Brain pericyte (primary cell): ENCODE data around the gene RAD51B.
"Not testable (repeated sequence)": the region's sequence is repeated elsewhere in the genome, so short reads cannot be mapped to it uniquely, and the experiment has no call there.

ENCODE experiments used
- DNase-seq: peaks from one replicate; pipeline ENCODE4 v3.0.0-alpha.2; 2012; ENCODE audit warnings: low read depth, low spot score

The RAD51B gene

DNA sequence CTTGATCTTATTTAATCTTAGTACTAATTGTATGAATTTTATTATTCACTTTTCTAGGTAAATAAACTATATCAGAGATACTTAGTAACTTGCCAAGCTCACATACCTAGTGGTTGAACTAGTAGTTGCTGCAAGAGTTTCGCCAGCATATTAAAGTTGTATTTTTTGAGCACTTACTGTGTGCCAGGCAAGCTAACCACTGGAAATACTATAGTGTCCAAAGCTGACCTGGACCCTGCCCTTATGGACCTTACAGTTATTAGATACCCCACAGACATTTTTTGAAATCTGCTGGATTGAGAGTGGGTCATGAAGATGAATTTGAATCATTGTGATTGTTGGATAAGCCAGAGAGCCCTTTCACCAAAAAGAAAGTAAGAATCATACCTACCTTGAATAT, 125.0 kb downstream of the RAD51B start:
- no peak for DNase-seq

DNA sequence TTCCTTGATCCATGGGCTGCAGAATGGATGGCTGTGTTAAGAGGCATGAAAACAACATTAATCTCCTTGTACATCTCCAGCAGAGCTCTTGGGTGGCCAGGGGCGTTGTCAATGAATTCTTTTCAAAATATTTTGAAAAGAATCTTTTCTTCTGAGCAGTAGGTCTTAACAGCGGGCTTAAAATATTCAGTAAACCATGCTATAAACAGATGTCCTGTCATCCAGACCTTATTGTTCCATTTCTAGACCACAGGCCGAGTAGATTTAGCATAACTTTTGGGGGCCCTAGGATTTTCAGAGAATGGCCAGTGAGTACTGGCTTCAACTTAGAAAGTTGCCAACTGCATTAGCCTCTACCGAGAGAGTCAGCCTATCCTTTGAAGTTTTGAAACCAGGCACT, 130.2 kb downstream of the RAD51B start:
- DNase-seq: no peak

DNA sequence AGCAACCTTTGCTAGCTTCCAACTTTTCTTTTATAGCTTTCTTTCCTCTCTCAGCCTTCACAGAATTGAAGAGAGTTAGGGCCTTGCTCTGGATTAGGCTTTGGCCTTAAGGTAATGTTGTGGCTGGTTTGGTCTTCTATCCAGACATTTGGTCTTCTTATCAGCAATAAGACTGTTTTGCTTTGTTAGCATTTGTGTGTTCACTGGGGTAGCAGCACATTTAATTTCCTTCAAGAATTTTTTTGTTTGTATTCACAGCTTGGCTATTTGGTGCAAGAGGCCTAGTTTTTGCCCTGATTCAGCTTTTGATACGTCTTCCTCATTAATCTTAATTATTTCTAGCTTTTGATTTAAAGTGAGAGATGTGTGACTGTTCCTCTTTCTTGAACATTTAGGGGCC, 130.8 kb downstream of the RAD51B start:
- no peak for DNase-seq

DNA sequence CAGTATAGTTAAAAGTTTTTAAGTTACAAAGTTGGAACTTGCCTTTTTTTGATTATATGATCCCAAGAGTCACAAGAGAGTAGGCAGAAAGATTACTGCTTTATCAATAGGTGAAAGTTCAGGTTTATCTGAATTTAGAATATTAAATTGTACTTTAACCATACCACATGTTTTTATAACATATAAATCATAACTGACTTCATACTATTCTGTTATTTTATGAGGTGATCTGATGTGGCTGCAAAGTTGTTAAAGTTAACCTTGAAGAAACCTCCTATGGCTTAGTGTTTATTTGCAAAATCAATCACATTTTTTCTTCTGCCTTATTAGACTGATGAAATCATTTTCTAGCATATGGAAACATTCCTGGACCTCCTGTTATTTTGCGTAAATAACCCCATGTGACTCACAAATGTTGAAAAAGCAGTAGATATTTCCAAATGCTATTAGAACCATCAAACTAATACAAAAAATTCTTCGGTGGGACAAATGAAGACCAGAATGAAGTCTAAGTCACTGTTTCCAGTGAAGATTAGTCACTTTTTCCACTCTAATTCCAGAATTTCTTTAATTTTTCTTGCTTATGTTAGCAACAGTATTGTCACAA, 132.1 kb downstream of the RAD51B start:
- DNase-seq: no peak

DNA sequence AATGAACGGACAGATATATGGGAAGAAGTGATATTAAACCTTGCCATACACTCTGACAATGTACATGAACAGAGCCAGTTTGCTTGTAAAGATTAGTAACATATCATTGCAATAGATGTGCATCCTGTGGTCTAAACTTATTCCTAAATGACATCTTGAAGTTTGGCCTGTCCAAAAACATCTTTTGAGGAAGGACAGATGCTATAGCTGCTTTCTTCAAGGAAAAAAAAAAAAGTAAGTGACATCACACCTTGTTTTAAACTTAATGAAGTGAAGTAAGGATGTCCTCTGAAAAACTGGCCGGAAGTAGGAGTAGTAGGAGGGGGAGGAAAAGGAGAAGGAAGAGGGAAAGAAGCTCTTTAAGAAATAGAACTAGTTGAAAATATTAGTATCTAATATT, 132.8 kb downstream of the RAD51B start:
- no peak for DNase-seq

DNA sequence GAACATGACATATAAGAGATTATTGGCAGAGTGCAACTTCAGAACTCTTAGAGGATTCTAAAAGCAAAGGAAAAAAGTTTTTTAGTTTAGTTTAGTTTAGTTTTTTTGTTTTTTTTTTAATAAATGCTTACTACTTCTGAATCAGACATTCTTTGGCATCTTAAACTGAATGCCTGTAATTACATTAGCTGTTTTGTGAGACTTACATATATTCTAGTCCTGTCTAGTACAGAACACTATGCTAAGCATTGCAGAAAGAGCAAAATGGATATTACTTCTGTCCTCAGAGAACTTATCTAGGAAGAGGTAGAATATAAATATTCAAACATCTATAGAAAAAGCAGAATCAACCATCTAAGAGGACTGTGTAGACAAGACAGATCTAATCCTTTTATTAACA, 133.2 kb downstream of the RAD51B start:
- no peak for DNase-seq

DNA sequence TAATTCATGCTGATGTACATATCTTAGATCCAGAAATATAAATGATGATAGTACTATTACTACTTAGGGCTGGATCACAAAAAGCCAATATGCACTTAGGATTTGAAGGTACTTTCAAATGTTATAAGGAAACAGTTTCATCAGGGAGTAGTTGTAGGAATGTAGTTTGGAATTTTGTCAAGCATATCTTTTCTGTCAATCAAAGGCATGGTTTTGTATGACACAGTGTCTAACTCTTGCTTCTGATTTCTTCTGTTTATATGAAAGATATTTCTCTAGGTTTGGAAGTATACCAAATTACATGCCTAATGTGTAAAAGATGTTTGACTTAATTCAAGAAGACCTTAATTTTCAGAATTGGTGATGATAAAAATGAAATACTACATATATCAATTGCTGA, 135.7 kb downstream of the RAD51B start:
- DNase-seq: no peak

DNA sequence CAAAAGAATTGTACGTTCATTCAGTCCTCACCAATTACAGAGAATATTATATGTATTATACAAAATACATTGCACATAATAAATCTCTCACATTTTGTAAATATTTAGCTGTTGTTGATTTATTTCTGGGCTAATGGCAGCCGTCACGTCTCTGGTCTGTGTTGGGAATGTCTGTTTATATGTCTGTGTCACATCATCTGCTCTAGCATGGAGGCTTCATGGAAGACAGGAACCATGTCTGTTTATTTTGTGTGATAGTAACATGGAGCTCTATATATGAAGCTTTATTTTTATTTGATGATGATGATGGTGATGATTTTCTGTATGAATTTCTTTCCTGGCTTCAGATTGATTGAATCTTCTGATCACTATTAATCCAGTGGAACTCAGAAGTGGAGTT, 138.4 kb downstream of the RAD51B start:
- no peak for DNase-seq

DNA sequence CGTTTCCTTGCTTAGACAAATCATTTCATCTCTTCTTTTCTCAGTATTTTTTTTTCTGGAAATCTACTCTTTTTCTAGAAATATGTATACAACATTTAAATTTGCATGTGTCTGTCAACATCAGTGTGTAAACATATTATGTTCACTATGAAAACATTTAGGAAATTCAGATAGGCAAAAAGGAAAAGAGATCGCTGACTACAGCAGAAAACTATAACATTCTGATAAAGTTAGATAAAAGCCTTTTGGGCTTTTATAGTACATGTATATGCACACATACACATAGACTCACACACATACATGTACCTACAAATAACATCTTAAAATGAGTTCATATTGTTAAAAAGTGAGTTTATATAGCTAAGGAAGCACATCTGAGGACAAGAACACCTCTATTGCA, 142.1 kb downstream of the RAD51B start:
- DNase-seq: no peak

DNA sequence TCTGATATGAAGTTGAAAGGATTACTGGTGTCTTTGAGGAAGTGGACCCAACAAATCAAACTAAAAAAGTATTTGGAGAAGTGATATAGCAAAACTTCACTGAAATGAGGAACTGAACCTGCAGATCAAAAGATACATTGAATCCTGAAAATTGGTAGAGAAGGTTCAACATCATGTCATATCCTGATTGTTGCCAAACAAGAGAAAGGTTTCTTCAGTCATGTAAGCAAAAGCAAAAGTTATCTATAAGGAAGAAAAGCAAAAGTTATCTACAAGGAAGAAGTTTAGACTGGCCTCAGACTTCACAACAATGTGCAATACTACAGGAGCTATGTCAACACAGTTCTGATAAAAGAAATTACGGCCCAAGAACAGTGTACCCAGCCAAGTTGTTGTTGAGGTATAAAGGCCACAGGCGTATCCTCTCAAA, 142.7 kb downstream of the RAD51B start:
- DNase-seq: no peak

DNA sequence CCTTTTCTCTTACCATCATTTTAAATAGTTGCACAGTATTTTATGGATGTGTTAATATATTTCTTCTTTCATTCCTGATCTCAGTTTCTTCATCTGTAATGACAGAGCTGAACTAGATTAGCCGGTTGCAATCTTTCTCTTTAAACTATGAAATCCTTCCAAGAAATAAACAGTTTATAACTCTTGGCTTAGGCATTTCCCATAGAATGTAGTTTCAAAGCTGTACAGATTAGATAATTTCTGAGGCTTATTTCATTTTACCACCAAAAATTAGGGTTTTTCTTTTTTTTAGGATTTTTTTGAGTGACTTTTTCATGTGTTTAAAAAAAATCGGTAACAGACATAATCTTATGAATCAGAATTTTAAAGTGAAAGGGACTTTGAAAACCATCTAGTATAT, 144.0 kb downstream of the RAD51B start:
- no peak for DNase-seq

DNA sequence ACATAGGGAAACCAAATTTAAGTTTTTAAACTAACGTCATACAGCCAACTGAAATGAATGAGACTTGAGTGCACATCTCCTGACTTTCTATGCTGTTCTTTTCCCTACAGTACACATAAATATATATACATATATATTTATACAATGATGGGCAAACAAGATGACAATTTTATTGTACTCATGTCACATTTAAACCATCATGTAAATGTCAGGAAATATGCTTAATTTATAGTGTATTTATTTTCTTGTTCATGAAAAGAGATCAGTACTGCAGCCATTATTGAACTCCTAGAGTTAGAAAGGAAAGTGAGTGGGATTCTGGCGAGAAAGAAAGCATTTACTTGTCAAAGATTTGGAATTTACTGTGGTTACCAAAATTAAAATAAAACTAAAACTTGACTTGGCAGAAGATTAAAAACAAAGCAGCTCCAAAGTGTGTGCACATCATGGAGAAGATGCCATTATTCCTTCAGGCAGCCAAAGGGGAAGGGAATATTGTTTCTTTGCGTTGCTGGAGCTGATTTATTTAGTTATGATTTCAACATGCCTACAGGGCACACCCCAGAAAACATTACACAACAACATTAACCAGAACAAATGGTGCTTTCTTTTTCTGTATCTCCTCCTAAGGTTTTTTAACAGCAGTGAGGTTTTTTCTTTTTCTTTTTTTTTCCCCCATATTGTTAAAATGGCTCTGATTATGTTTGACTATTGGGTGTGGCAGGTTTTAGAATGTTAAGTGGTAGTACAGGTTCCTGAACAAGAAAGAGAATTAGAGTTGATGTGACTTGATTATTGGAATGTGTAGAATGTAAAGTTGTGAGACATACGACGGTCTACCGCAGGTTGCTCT, 144.6 kb downstream of the RAD51B start:
- DNase-seq: no peak

DNA sequence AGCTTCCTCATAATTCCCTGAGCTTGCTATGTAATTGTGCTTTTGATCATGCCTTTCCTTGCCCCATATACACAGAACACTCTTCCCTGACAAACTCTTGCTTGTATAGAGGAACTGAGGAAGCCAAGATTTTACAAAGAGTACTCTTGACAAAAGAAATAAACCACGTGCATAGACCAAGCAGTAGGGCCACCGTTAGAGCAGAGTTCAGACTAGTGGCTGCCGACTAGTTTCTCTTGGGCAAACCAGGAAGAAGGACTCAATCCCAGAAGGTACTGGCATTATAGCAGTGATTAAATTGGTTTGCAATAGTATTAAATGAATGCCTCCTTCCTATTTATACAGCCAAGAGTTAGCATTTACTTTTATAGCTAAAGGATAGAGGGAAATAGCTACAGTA, 146.1 kb downstream of the RAD51B start:
- no peak for DNase-seq

DNA sequence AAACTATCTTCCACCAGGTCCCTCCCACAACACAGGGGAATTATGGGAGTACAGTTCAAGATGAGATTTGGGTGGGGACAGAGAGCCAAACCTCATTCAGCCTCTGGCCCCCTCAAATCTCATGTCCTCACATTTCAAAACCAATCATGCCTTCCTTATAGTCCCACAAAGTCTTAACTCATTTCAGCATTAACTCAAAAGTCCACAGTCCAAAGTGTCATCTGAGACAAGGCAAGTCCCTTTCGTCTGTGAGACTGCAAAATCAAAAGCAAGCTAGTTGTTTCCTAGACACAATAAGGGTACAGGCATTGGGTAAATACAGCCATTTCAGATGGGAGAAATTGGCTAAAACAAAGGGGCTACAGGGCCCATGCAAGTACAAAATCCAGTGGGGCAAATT, 147.6 kb downstream of the RAD51B start:
- no peak for DNase-seq

DNA sequence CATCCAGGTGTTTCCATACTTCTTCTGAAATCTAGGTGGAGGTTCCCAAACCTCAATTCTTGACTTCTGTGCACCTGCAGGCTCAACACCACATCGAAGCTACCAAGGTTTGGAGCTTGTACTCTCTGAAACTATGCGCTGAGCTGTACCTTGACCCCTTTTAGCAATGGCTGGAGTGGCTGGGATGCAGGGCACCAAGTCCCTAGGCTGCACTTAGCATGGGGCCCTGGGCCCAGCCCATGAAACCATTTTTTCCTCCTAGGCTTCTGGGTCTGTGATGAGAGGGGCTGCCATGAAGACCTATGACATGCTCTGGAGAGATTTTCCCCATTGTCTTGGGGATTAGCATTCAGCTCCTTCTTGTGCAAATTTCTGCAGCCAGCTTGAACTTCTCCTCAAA, 148.4 kb downstream of the RAD51B start:
- DNase-seq: not testable (repeated sequence)

DNA sequence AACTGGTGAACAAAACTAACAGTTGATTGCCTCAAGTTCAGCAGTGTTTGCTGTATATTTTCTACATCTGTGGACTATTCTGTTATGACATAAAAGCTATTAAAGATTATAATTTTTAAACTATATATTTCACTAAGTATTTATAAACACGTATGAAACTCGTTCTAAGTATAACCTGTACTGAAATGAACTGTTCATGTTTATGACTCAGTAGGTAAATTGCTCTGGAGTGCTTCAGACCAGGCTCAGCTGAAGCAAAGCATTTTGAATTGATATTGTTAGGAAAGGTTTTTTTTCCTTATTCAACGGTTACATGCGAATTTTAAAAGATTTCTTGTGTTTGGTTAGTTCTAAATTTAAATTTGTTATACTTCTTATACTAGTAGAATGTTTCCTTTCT, 151.3 kb downstream of the RAD51B start:
- no peak for DNase-seq

DNA sequence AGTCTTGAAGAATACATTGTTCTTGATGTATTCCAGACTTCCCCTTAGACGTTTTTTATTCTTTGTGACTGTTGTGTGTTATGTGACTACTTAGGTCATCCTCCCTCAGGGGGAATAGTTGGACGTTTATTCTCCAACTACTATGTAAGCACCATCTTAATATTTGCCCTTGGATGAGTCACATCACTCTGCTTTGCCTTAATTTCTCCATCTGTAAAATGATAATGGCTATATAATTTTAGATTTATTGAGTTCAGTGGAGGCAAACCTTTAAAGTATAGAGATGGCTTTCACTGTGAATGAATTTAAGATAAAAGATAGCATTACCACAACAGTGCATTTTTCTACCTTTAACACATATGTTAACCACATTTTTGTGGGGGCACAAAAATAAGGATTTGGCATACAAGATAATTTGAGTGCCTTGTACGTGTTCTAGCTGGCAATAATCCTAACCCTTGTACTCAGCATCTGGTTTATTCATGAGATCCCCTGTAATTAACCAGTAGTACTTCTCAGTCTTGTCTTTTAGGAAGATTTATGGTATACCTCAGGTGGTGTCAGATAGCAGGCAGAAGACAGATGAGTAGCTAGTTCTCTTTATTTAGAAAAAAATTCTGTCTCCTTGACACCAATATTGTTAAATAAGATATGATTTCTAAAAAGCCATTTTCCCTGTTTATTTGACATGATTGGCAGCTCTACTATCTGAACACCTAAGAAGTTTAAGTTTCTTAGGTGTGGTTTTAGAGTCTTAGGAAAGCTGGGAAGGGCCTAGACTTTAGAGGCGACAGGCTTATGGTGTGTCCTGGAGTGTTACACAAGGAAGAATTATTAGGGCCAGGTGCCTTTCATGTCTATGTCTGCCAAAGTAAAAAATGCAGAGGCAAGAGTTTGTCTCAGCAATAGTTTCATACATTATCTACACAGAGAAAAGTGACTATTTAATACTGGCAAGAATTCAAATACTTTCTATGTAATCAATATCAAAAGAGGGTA, 152.3 kb downstream of the RAD51B start:
- no peak for DNase-seq

DNA sequence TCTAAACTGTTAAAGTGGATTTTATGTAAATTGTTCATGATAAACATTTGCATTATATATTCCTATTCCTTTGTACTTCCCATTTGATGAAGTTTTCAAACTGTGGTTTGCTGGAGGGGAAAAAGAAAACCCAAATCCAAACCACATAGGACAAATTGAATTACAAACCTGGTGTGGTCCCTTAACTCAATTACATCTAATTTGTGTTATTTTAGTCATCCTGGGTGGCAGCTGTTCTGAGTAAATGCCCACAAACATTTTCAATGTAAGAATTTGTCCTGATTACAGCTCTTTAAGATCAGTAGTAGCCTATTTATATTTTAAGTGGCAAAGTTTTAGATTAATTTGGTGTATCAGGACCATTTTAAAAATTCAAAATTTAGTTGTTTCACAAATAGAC, 153.9 kb downstream of the RAD51B start:
- no peak for DNase-seq

DNA sequence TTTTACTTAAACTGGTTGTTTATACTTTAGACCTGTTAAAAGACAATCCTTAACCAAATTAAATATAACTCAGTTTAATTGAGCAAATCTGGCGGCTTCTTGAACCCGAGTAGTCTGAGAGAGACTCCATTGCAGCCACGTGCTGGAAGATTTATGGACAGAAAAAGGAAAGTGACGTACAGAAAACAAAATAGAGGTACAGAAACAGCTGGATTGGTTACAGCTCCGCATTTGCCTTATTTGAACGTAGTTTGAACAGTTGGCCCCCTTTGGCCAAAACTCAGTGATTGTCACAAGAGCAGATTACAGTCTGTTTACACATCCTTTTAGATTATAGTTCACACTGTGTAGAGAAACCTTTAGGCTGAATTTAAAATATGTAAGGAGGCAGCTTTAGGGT, 155.9 kb downstream of the RAD51B start:
- DNase-seq: no peak

DNA sequence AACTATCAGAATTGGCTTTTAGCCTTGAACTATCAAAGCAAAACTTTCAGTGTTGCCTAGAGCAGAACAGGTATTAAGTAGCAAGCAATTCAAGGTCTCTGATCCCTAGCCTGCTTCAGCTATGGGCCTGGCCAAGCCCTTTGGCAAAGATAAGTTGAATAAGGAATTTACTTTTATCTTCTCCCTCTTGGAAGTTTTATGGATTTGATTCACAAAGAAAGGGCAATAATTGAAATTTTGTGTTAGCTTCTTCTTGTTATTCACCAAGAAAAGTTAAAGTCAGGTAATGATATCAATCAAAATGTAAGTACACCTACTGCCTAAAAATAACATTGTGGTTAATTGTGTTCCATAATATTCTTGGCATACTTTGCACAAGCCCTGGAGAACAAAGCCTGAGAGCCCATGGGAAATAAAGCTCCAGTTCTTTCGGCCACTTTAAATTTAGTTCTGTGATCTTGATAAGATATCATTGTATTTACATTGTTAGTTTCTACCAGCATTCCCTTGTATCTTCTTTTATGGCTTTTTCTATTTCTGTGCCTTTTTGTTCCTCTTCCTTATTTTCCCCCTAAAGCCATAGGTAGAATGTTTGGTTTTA, 158.0 kb downstream of the RAD51B start:
- DNase-seq: no peak

DNA sequence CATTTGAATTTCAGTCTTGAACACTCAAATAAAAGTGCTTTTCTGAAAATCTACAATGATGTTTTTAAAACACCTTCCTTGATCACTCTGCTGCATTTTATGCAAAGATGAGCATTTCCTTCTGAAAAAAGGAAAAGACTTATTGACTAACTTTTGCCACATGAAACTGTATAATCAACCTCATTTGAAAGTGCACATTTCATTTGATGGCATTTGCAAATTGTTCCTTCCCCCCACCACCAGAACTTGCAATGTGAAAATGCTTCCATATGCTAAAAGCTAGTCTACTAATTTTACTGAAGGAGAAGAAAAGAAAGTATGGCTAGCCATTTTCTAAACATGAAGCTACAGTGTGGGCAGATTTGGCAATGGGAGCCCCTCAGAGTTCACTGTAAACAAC, 159.2 kb downstream of the RAD51B start:
- no peak for DNase-seq
